ENCODE measurements around the gene FADS6. TPM values are rescaled to one million over a fixed set of nuclear protein-coding genes. Genes with fewer than 3 reads are reported as not detected.

Gene FADS6
- total RNA-seq, result not detected in 2 replicates

GRCh38 chr17:74892974-74893911 is at the start of gene FADS6:
FADS6 (minus strand) TSS chr17:74893633; CDS start chr17:74893595, 38 bp downstream.

GRCh38 chr17:74935585-74936469 is 42.4 kb upstream of the FADS6 start, which contains the start of gene OTOP3:
OTOP3 (plus strand) TSS chr17:74935898; CDS start chr17:74935922, 24 bp downstream.

GRCh38 chr17:74924250-74924948 is 31.0 kb upstream of the FADS6 start, which contains the start of gene OTOP2:
OTOP2 (plus strand) TSS chr17:74924273; CDS start chr17:74924633, 360 bp downstream.

GRCh38 chr17:74922694-74923537 is 29.5 kb upstream of the FADS6 start, which contains the start of gene USH1G:
USH1G (minus strand) TSS chr17:74923255; CDS start chr17:74923073, 182 bp downstream.

GRCh38 chr17:74872313-74873036 is 21.0 kb downstream of the FADS6 start, which contains the start of gene FDXR:
FDXR (minus strand) TSS chr17:74872994; CDS start chr17:74872944, 50 bp downstream.

GRCh38 chr17:74859459-74860228 is 33.8 kb downstream of the FADS6 start, which contains the start of gene GRIN2C:
GRIN2C (minus strand) TSS chr17:74859885; CDS start chr17:74855092, 4,793 bp downstream.

Other genes starting within 250 kb of the FADS6 start
- not detected in 2 replicates for gene CD300LF, start 180.7 kb downstream of the FADS6 start, total RNA-seq
- 0.13 and 0.43 TPM in 2 replicates for gene RAB37, start 156.4 kb downstream of the FADS6 start, total RNA-seq
- 17.8 and 30.4 TPM in 2 replicates for gene NHERF1, start 145.0 kb downstream of the FADS6 start, total RNA-seq
- gene NAT9, start 117.3 kb downstream of the FADS6 start, total RNA-seq, result 22.9 and 28.6 TPM in 2 replicates
- 0.07 and 0.53 TPM in 2 replicates for gene GRIN2C, start 33.7 kb downstream of the FADS6 start, total RNA-seq
- gene FDXR, start 20.6 kb downstream of the FADS6 start, total RNA-seq, result 39.8 and 42.3 TPM in 2 replicates
- gene USH1G, start 29.6 kb upstream of the FADS6 start, total RNA-seq, result not detected in 2 replicates
- not detected in 2 replicates for gene OTOP2, start 30.6 kb upstream of the FADS6 start, total RNA-seq
- gene OTOP3, start 42.3 kb upstream of the FADS6 start, total RNA-seq, result not detected in 2 replicates
- 14.9 and 28.4 TPM in 2 replicates for gene HID1, start 79.1 kb upstream of the FADS6 start, total RNA-seq
- gene CDR2L, start 94.0 kb upstream of the FADS6 start, total RNA-seq, result 23.1 and 27.4 TPM in 2 replicates
- 32.2 and 38.1 TPM in 2 replicates for gene MRPL58, start 119.0 kb upstream of the FADS6 start, total RNA-seq
- gene ATP5PD, start 153.3 kb upstream of the FADS6 start, total RNA-seq, result 270 and 332 TPM in 2 replicates
- 16.6 and 17.2 TPM in 2 replicates for gene KCTD2, start 153.6 kb upstream of the FADS6 start, total RNA-seq
- 4.7 and 11.6 TPM in 2 replicates for gene SLC16A5, start 194.3 kb upstream of the FADS6 start, total RNA-seq
- gene ARMC7, start 216.3 kb upstream of the FADS6 start, total RNA-seq, result 4.5 TPM in 2 replicates
- gene NT5C, start 238.1 kb upstream of the FADS6 start, total RNA-seq, result 11.7 and 13.0 TPM in 2 replicates

Data from thoracic aorta endothelial cell (primary cell).